MM.1S (cell line): ENCODE data around the gene PMF1.

Experiments
- CTCF ChIP-seq: fragments of 300-600 bp; sonication (generic); IDR thresholded peaks from 2 replicates; pipeline ENCODE4 v1.5.1; 2016; ENCODE audit warnings: antibody characterized with exemption, low read length, mixed read lengths
- EZH2phosphoT487 ChIP-seq: fragments of 300-600 bp; sonication (generic); IDR thresholded peaks from 2 replicates; pipeline ENCODE4 v1.6.1; 2018; ENCODE audit warnings: antibody characterized with exemption, low read length

- TF ChIP-seq CTCF (no peak), EZH2phosphoT487 (no peak)
These were observed 17.6 kb downstream of the PMF1 start for GRCh38 chr1:156230473-156230837.
